ENCODE data around the gene SNRNP48. TPM values are rescaled to one million over a fixed set of nuclear protein-coding genes. Genes with fewer than 3 reads are reported as not detected.

The SNRNP48 gene, protein sequence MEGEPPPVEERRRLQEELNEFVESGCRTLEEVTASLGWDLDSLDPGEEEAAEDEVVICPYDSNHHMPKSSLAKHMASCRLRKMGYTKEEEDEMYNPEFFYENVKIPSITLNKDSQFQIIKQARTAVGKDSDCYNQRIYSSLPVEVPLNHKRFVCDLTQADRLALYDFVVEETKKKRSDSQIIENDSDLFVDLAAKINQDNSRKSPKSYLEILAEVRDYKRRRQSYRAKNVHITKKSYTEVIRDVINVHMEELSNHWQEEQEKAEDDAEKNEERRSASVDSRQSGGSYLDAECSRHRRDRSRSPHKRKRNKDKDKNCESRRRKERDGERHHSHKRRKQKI
- total RNA-seq: 17.5 TPM
- long read RNA-seq, full-length matches to known transcripts: 14 of 18 reads
- long read RNA-seq, partial matches to known transcripts: 2 of 18 reads
- long read RNA-seq, other reads (novel, unspliced or antisense): 2 of 18 reads

- intact Hi-C loops (cut with DNase I): no loop called here
- peak; percentile 99 for ATAC-seq (ENCODE audit: poor library complexity)
These were observed at the start of gene SNRNP48 for GRCh38 chr6:7589949-7590917. TSS of gene SNRNP48 (plus strand) at chr6:7590198. CDS start at chr6:7590258, 60 bp downstream.

DNA sequence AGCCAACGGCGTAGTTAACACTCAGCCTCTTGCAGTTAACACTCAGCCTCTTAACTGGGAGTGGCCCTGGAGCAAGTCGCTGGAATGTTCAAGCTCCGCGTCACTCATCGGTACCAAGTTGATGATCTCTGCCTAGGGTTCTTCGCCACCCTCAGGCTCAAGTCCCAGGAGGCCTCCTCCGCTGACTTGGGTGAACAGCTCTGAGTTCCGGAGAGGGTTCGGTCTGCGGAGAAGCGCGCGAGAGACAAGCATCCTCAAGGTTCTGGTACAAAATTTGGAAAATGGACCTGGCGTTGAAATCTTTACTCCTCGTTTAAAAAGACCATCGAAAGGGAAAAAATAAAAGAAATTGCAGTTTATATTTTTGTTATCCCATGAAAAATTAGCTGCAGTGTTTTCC lies 49.4 kb upstream of the SNRNP48 start:
- DNase-seq: peak; percentile 65
- intact Hi-C loops (cut with DNase I): no loop called here
- peak; percentile 61 for ATAC-seq (ENCODE audit: poor library complexity)

More at GRCh38 chr6:7589949-7590917, at the start of gene SNRNP48:
- DNase-seq: peak; percentile 98

- intact Hi-C loops (cut with DNase I): no loop called here
- peak; percentile 73 for ATAC-seq (ENCODE audit: poor library complexity)
- peak; percentile 79 for DNase-seq
These were observed 48.6 kb upstream of the SNRNP48 start, which contains the start of gene DSP for GRCh38 chr6:7541175-7542064. TSS of gene DSP (plus strand) at chr6:7541671. CDS start at chr6:7541916, 245 bp downstream.

- intact Hi-C loops (cut with DNase I): no loop called here
- DNase-seq: peak; percentile 55
These were observed 47.7 kb upstream of the SNRNP48 start for GRCh38 chr6:7542065-7542873.

DNA sequence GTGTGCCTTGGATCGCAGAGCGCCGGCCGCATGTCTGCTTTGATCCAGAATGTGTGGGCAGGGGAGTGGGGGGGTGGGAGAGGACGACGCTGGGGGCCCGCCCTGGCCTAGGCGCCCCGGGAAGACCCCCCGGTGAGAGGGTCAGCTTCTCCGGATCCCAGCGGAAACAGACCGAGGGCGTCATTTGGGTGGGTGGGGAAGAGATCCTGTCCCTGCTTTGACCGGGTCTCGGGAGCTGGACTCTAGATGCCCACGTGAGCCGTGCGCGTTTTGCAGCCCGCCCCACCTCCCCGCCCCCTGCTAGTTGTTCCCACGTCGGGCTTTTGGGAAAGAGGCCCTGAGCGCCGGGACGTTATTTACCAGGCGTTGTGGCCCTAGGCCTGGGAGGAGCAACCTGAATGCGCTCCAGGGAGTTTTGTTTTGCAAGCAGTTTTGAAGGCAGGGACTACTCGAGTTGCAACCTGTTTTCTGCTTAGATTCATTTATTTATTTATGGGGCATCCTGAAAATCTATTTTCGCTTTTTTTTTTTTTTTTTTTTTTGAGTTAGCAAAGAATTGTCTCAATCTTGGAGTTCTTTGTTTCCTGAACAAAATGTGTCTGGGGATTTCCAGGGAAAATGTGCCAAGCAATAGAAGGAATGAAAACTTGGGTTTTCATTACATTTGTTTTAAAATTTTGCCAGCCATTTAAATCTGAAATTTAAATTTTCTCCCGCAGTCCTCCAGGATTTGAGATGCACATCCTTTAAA lies 46.9 kb upstream of the SNRNP48 start:
- DNase-seq (peak; percentile 76), ATAC-seq (ENCODE audit: poor library complexity) (peak; percentile 65)
- intact Hi-C loops (cut with DNase I): no loop called here

More at GRCh38 chr6:7542065-7542873, 47.7 kb upstream of the SNRNP48 start:
- peak; percentile 18 for ATAC-seq (ENCODE audit: poor library complexity)

- intact Hi-C loops (cut with DNase I): no loop called here
These were observed 46.1 kb upstream of the SNRNP48 start for GRCh38 chr6:7543789-7544424.

DNA sequence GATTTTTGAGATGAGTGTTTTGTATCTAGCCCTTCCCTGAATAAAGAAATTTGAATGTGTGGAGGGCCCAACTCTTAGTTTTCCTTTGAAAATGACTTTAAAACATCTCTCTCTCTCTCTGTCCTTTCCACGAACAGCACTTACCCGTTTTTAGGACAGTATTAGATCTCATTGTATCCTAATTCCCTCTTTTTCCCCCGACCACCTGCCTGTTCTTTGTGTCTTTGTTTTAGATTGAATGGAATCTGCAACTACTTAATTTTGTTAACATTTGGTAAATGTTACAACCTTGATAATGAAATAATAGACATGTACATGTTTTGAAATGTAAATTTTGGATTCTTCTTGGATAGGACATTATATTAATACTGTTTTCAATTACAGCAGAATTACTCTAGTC lies 45.4 kb upstream of the SNRNP48 start:
- ATAC-seq (ENCODE audit: poor library complexity) (no peak), DNase-seq (no peak)
- intact Hi-C loops (cut with DNase I): no loop called here

More at GRCh38 chr6:7543789-7544424, 46.1 kb upstream of the SNRNP48 start:
- ATAC-seq (ENCODE audit: poor library complexity) (no peak), DNase-seq (no peak)

DNA sequence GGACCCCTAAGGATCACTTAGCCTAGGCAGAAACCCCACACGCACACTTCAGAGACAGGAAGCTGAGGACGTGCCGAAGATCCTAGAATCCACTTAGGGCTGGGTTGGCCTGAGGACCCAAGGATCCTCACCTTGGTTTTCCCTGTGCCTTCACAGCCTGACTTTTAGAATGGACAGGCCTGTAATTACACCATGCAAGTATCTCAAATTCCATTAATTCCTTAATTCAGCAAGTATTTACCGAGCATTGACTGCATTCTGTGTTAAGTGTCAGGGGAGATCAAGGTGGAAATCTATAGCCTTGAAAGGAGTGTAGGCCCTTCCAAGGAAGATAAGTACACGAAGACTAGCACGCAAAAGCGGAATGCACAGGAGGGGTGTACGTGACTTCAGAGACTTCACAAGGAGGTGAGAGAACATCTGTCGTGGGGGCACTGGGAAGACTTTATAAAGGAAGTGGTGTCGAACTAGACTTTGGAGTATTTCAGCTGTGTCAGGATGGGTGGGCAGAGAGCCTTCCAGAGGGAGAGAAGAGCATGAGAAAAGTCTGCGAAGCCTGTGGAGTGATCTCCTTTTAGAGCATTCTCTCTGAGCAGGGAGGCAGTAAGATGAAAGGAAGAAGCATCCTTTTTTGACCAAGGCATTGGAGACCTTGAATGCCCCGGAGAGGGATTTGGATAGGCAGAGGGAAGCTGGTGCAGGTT lies 44.5 kb upstream of the SNRNP48 start:
- DNase-seq (no peak), ATAC-seq (ENCODE audit: poor library complexity) (no peak)
- intact Hi-C loops (cut with DNase I): no loop called here

- intact Hi-C loops (cut with DNase I): no loop called here
- ATAC-seq (ENCODE audit: poor library complexity): no peak
- no peak for DNase-seq
These were observed 44.0 kb upstream of the SNRNP48 start for GRCh38 chr6:7546020-7546369.

DNA sequence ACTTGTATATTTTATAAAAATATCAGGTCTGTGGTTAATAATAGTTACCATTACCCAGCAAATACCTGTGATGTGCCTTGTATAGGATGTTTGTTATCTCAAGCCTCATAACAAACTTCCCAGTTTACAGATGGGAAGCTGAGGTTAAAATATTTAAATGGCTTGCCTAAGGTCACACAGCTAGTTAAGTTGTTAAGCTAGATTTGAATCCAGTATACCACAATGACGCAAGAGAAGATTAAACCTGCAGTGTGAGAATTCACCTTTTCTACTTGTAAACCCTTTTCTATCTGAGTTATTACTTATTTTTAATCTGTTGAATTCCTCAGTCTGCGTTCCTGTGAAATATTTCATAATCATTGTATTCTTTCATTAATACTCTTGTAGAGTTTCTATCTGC lies 43.6 kb upstream of the SNRNP48 start:
- intact Hi-C loops (cut with DNase I): no loop called here
- no peak for DNase-seq
- ATAC-seq (ENCODE audit: poor library complexity): no peak

DNA sequence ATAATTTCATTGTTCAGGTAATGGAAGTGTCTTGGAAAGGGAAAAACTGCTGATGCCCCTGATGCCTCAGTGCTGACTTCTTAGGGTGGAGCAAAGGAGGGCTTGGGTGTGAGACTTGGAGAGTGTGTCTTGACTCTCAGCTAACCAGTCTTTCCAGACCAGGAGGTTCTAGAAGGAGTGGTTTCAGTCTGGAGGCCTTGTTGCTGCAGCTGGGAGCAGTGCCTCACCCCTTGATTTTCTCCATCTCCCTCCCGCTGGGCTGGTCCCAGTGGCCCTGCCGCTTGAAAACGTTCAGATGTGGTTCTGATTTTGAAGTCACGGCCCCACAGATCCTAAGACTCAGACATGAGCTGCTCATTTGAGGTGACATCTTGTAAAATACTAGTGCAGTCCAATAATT lies 43.1 kb upstream of the SNRNP48 start:
- intact Hi-C loops (cut with DNase I): no loop called here
- DNase-seq: no peak

DNA sequence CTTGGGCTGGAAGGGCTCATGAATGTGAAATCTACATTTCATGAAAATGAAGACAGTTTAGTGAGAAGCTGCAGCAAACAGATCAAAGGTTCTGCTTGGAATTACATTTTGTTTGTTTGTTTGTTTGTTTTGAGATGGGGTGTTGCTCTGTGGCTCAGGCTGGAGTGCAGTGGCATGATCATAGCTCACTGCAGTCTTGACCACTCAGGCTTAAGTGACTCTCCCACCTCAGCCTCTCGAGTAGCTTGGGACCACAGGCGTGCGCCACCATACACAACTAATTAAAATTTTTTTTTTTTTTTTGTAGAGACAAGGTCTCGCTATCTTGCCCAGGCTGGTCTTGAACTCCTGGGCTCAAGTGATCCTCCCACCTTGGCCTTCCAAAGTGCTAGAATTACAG lies 42.7 kb upstream of the SNRNP48 start:
- no peak for DNase-seq
- no peak for ATAC-seq (ENCODE audit: poor library complexity)
- intact Hi-C loops (cut with DNase I): no loop called here

More for the DNA sequence above, 43.1 kb upstream of the SNRNP48 start:
- no peak for ATAC-seq (ENCODE audit: poor library complexity)

DNA sequence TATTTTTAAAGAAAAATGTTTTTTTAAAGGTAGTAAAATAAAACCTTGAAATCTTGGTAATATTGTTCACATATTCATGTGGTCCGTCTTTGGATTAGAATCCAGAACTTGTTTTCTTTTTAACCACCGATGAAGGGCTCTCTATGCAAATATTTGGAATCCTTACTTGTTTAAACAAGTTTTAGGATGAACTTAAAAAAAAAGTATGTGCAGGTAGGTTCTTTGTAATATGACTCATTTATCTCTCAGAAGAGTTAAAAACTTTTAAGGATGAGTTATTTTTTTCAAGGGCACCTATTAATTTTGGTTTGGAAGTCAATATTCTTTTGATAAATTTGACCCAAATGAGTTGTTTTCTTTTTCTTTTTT lies 39.6 kb upstream of the SNRNP48 start:
- no peak for ATAC-seq (ENCODE audit: poor library complexity)
- no peak for DNase-seq
- intact Hi-C loops (cut with DNase I): no loop called here

GRCh38 chr6:7554533-7555275 lies 35.3 kb upstream of the SNRNP48 start:
- intact Hi-C loops (cut with DNase I): no loop called here
- no peak for DNase-seq

GRCh38 chr6:7555671-7556070 lies 34.3 kb upstream of the SNRNP48 start:
- DNase-seq: no peak
- intact Hi-C loops (cut with DNase I): no loop called here
- ATAC-seq (ENCODE audit: poor library complexity): peak; percentile 32

More at GRCh38 chr6:7554533-7555275, 35.3 kb upstream of the SNRNP48 start:
- ATAC-seq (ENCODE audit: poor library complexity): peak; percentile 50
